ENCODE data around the gene RANBP3.

The RANBP3 gene

DNA sequence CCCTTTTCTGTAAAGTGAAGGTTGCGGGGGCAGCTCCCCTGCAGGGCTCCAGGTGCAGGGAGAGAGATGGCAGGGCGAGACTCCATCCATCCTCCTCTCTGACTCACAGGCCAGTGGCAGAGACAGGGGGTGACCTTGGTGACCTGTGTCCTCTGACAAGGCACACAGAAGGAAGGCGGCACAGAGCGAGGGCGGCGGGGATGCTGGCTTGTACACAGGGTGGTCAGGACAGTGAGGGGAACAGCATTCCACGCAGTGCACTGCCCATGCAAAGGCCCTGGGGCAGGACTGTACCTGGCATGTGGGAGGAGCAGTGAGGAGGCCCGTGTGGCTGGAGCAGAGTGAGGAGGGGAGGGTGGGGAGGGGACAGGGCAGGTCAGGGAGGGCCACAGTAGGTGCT, 82.0 kb downstream of the RANBP3 start:
- Histone ChIP-seq H3K27ac (ENCODE audit: low read length) (no peak overlapping the region), H3K27me3 (ENCODE audit: insufficient read depth, low read length, poor library complexity) (no peaks in the 10 kb centered on the region), H3K9me3 (ENCODE audit: insufficient read depth, low read length, severe bottlenecking) (no peaks in the 10 kb centered on the region), H4K20me1 (ENCODE audit: insufficient read depth, low read length) (peaks cover 53% of the 10 kb centered on the region), H3K4me3 (ENCODE audit: low read depth in 1 of 2, low read length in 2 of 2) (no peak overlapping the region), H2AFZ (ENCODE audit: low read depth, low read length) (no peak overlapping the region), H3K4me1 (ENCODE audit: insufficient read depth, low read length) (peaks cover 5% of the 10 kb centered on the region; the same call in 1 of the 2 replicates), H3K4me2 (ENCODE audit: insufficient read depth, low read length) (no peak overlapping the region), H3K9ac (ENCODE audit: low read depth, low read length) (no peak overlapping the region), H3K36me3 (ENCODE audit: insufficient read depth, low read length) (peaks cover 35% of the 10 kb centered on the region), H3K79me2 (ENCODE audit: insufficient read depth, low read length) (peaks cover 31% of the 10 kb centered on the region)
- DNase-seq: no peak
- no peak for ATAC-seq (ENCODE audit: insufficient read depth, low read depth)
- TF ChIP-seq, protein P1, sequence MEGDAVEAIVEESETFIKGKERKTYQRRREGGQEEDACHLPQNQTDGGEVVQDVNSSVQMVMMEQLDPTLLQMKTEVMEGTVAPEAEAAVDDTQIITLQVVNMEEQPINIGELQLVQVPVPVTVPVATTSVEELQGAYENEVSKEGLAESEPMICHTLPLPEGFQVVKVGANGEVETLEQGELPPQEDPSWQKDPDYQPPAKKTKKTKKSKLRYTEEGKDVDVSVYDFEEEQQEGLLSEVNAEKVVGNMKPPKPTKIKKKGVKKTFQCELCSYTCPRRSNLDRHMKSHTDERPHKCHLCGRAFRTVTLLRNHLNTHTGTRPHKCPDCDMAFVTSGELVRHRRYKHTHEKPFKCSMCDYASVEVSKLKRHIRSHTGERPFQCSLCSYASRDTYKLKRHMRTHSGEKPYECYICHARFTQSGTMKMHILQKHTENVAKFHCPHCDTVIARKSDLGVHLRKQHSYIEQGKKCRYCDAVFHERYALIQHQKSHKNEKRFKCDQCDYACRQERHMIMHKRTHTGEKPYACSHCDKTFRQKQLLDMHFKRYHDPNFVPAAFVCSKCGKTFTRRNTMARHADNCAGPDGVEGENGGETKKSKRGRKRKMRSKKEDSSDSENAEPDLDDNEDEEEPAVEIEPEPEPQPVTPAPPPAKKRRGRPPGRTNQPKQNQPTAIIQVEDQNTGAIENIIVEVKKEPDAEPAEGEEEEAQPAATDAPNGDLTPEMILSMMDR (IDR thresholded peaks at IDR 0.05; ENCODE audit: borderline replicate concordance, extremely low read depth, low read length, poor library complexity, severe bottlenecking): no peak
- no peak for TF ChIP-seq EZH2 (IDR thresholded peaks at IDR 0.05; ENCODE audit: borderline replicate concordance, low read depth, low read length, severe bottlenecking)

DNA sequence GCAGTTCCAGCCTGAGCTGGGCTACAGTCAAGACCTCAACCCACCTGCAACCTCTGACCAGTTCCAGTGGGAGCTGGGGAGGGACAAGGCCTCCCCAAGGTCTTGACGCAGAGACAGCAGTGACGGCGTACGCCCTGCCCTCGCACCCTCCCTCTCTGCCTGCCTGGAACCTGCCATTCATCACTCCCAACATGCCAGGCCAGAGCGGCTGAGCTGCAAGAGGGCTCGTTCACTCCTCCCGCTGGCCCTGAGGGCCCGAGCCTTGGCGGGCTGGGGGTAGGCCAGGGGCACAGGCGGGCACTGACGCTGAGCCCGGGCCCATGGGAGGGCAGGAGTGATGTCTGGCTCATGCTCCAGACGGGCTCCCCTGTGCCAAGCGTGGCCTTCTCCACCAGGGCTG, 82.5 kb downstream of the RANBP3 start:
- H3K79me2 ChIP-seq (ENCODE audit: insufficient read depth, low read length): peaks cover 26% of the 10 kb centered on the region
- no peak overlapping the region for H3K4me3 ChIP-seq (ENCODE audit: low read depth in 1 of 2, low read length in 2 of 2)
- TF ChIP-seq, protein P1 (IDR thresholded peaks at IDR 0.05; ENCODE audit: borderline replicate concordance, extremely low read depth, low read length, poor library complexity, severe bottlenecking): no peak
- TF ChIP-seq EZH2 (IDR thresholded peaks at IDR 0.05; ENCODE audit: borderline replicate concordance, low read depth, low read length, severe bottlenecking): no peak
- H3K36me3 ChIP-seq (ENCODE audit: insufficient read depth, low read length): peaks cover 35% of the 10 kb centered on the region
- H3K9me3 ChIP-seq (ENCODE audit: insufficient read depth, low read length, severe bottlenecking): no peaks in the 10 kb centered on the region
- no peak overlapping the region for H3K27ac ChIP-seq (ENCODE audit: low read length)
- H2AFZ ChIP-seq (ENCODE audit: low read depth, low read length): no peak overlapping the region
- ATAC-seq (ENCODE audit: insufficient read depth, low read depth) (no peak), DNase-seq (no peak)
- H3K4me2 ChIP-seq (ENCODE audit: insufficient read depth, low read length): no peak overlapping the region
- no peak overlapping the region for H3K9ac ChIP-seq (ENCODE audit: low read depth, low read length)
- no peaks in the 10 kb centered on the region for H3K27me3 ChIP-seq (ENCODE audit: insufficient read depth, low read length, poor library complexity)
- H3K4me1 ChIP-seq (ENCODE audit: insufficient read depth, low read length): peaks cover 4% of the 10 kb centered on the region; the same call in 1 of the 2 replicates
- H4K20me1 ChIP-seq (ENCODE audit: insufficient read depth, low read length): peaks cover 51% of the 10 kb centered on the region

DNA sequence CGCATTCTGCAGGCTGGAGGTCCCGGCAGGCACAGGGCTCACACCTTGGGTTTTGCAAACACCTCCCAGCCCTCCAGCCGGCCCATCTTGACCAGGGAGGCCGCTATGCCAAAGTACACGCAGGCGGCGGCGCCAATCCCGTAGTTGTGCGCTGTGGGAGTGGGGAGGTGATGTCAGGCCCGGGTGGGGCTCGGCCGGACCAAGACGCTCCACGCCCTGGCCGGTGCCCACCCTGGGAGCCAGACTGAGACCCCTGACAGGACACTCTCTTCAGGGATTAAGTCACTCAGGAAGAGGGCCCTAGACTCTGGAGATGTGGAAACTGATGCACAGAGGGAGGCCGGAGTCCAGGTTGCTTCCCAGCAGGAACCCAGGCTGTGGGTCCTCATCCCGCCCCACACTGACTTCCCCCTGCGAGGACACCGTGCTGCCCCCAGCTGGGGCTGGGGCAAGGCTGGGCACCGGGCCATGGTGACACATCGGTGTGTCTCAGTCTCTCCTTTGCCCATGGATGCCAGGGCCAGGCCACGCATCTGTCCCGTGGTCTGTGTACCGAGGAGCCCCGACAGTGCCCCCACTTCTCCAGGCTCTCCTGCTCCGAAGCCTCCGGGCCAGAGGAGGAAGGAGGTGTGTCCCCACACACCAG, 83.1 kb downstream of the RANBP3 start:
- H3K4me3 ChIP-seq (ENCODE audit: low read depth in 1 of 2, low read length in 2 of 2): no peak overlapping the region
- no peak overlapping the region for H2AFZ ChIP-seq (ENCODE audit: low read depth, low read length)
- peaks cover 45% of the 10 kb centered on the region for H4K20me1 ChIP-seq (ENCODE audit: insufficient read depth, low read length)
- H3K36me3 ChIP-seq (ENCODE audit: insufficient read depth, low read length): peaks cover 30% of the 10 kb centered on the region
- no peaks in the 10 kb centered on the region for H3K9me3 ChIP-seq (ENCODE audit: insufficient read depth, low read length, severe bottlenecking)
- no peaks in the 10 kb centered on the region for H3K27me3 ChIP-seq (ENCODE audit: insufficient read depth, low read length, poor library complexity)
- H3K27ac ChIP-seq (ENCODE audit: low read length): no peak overlapping the region
- peaks cover 20% of the 10 kb centered on the region for H3K79me2 ChIP-seq (ENCODE audit: insufficient read depth, low read length)
- DNase-seq (no peak), ATAC-seq (ENCODE audit: insufficient read depth, low read depth) (no peak)
- no peak overlapping the region for H3K9ac ChIP-seq (ENCODE audit: low read depth, low read length)
- TF ChIP-seq EZH2 (IDR thresholded peaks at IDR 0.05; ENCODE audit: borderline replicate concordance, low read depth, low read length, severe bottlenecking): no peak
- TF ChIP-seq, protein P1 (IDR thresholded peaks at IDR 0.05; ENCODE audit: borderline replicate concordance, extremely low read depth, low read length, poor library complexity, severe bottlenecking): no peak
- no peak overlapping the region for H3K4me2 ChIP-seq (ENCODE audit: insufficient read depth, low read length)
- no peaks in the 10 kb centered on the region for H3K4me1 ChIP-seq (ENCODE audit: insufficient read depth, low read length)
